Cardiac septum (tissue), 1 donor: Measurements from ENCODE around the gene POLD4. TPM values are rescaled to one million over a fixed set of nuclear protein-coding genes. Genes with fewer than 3 reads are reported as not detected.
A peak's percentile ranks its signal among the peaks of the same experiment; 100 is the strongest.
"Not testable (repeated sequence)": the region's sequence is repeated elsewhere in the genome, so short reads cannot be mapped to it uniquely, and the experiment has no call there.

ENCODE experiments used
- DNase-seq: peaks from one replicate; pipeline ENCODE4 v3.0.0-alpha.2; 2020; ENCODE audit warnings: low spot score
- intact Hi-C: fragments of 100-400 bp; cut with DNase I; formaldehyde crosslinking; loops from one replicate; pipeline ENCODE4 v1.14.0; 2022
- total RNA-seq: library from RNA; stranded (reverse); fragmentation: NEBNext Ultra II Directional; extraction: Animal tissue kit (Norgen Biotek cat#: 25700); gene quantifications from one replicate; pipeline ENCODE4 v1.2.1, GENCODE V29; 2021
- donor health status: DM: no; HTN: no; CAD: no.

POLD4 gene
- total RNA-seq, 1 donor from 2014 or later = 61.6 TPM

DNA sequence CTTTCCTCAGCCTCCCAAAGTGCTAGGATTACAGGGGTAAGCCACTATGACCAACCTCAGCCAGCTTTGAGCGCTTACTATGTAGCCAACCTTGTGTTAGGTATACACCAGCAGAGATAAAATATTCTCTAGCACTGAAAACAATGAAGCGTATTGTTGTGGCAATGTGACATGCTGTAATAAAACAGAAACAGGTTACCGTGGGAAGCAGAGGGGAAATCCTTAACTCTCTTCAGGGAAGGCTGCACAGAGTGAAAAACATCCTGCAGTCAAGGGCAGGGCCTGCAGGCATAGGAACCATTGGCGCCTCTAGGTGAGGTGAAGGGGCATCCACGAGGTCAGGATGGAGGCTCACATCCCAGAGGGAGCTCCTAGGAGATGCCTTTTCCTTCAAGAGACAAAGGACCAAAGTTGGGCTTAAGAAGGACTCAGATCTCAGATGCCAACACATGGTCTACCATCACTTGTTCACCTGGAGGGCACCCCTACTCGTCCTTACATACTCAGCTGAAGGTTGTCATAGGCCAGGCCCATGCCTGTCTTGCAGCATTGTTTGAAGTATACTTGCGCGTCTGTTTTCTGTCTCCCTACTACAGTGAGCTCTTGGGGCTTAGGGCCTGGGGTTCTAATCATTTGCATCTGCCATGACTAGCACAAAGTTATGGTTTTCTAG, 8.0 kb downstream of the POLD4 start:
- no peak for DNase-seq
- intact Hi-C loops = loop anchor here (5.0 kb wide), 1 partner anchor 37 kb away; no protein-coding TSS in a partner anchor

DNA sequence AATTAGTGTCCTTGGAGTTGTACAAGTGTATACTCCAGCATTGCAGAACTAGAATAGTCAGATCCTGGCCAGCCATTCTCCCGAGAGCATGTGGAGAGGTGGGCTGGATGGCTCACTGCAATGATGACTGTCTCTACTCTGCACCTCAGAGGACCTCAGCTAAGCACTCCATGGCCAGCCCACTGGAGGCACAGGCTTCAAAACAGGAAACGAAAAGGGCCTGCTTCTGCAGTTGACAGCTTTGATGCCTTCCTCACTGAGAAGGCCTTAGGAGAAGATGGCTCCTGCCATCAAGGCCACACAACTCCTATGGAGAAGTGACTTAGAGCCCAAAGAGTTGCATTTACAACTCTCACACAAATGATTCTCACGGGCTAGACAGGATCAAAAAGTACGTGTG, 9.1 kb downstream of the POLD4 start:
- intact Hi-C loops = no loop called here
- DNase-seq = no peak

DNA sequence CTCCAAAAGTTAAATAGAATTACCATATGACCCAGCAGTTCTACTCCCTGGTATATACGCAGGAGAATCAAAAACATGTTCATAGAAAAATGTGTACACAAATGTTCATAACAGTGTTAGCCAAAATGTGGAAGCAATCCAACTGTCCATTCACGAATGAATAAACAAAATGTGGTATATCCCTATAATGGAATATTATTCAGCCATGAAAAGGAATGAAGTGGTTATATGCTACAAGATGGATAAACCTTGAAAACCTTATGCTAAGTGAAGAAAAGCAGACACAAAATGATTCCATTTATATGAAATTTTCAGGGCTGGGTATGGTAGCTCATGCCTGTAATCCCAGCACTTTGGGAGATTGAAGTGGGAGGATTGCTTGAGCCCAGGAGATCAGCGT, 16.1 kb downstream of the POLD4 start:
- intact Hi-C loops = no loop called here
- DNase-seq = no peak

DNA sequence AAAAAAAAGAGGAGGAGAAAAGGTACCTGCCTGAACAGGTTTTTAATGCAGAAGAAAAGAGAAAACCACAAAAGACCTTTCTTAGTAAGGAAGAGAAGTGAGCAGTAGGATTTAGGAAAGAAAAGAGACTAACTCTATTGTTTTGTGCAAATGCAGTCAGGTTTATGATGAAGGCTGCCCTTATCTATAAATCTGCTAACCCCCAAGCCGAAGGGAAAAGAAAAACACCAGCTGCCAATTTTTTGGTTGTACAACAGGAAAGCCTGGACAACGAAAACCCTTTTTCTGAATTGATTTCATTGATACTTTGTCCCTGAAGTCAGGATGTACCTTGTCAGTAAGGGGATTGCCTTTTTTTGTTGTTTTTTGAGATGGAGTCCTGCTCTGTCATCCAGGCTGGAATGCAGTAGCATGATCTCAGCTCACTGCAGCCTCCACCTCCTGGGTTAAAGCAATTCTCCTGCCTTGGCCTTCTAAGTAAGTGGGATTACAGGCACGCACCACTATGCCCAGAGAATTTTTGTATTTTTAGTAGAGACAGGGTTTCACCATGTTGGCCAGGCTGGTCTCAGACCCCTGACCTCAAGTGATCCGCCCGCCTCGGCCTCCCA, 21.2 kb downstream of the POLD4 start:
- intact Hi-C loops = no loop called here
- DNase-seq = no peak

DNA sequence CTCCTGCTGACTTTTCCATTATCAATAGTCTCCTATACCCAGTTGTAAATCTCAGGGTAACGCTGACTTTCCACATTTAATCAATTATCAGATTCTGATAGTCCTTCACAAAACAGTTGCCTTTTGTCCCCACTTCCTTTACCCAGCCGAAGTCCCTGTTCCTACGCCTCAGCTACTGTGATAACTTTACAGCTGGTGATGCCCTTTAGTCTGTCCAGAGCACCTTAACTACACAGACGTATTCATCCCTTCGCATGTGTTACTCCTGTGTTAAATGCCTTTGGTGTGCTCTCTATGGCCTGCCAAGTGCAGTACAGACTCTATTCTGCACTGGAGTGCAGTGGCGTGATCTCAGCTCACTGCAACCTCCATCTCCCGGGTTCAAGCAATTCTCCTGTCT, 29.8 kb downstream of the POLD4 start:
- no peak for DNase-seq
- intact Hi-C loops = loop anchor here (10.0 kb wide), 1 partner anchor 239 kb away; no protein-coding TSS in a partner anchor

DNA sequence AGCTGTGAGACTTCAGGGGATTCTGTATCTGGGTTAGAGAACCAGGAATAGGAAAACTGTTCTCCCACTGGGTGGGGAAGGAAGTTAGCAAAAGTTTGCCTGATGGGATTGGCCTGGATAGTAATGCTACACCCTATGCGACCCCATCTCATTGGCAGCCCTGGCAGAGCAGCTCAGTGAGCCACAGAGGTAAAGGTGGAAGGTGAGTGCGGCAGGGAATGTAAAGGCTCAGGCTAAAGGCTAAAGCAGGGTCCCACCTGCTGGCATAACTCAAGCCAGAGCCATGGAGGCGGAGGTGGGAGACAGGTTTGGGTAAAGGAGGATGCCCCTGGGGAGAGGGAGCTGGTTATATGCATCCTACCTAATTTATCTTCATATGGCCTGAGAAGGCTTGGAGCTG, 31.3 kb downstream of the POLD4 start:
- intact Hi-C loops = loop anchor here (10.0 kb wide), 1 partner anchor 237 kb away; no protein-coding TSS in a partner anchor
- no peak for DNase-seq

DNA sequence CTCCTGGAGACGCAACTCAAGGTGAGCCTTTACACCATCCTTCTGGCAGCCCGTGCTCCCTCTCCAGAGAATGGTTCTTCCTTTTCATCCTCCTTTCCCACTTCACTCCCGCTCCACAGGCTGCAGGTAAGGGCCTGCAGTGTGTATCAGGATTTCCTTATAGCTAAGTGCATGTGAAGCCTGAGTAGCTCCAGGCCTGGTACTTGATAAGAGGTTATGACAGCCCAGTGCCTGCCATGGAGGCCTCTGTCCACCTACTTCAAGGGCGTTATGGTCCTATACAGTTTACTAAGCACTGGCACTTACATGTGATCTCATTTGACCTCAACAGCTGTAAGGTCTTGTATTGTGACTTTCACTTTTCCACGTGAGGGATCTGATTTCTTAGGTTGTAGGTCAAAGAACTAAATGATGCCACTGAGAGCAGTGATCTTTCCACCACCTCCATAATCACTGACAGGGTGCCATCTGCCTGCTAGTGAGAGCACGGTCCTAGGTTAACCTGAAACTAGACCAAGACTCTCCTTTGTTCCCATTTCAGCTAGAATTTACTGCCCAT, 32.0 kb downstream of the POLD4 start:
- DNase-seq = no peak
- intact Hi-C loops = loop anchor here (10.0 kb wide), 1 partner anchor 237 kb away; no protein-coding TSS in a partner anchor

DNA sequence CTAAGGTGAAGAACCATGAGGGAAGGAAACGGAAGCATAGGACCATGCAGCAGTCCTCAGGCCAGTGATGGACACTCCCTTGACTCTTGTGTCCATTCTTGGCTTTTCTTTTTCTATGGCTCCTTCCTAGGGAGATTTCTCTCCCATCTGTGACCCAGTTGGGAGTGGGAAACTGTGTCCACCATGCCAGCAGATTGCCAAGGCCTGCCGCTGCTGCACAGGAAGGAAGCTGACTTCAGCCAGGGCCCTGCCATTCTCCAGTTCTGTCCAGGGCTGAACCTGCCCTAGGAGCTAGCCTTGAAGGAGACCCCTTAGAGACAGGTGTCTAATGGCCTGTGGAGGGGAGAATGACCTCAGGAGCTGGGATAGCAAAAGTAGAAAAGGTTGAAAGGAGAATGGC, 32.7 kb downstream of the POLD4 start:
- intact Hi-C loops = loop anchor here (10.0 kb wide), 1 partner anchor 236 kb away; no protein-coding TSS in a partner anchor

DNA sequence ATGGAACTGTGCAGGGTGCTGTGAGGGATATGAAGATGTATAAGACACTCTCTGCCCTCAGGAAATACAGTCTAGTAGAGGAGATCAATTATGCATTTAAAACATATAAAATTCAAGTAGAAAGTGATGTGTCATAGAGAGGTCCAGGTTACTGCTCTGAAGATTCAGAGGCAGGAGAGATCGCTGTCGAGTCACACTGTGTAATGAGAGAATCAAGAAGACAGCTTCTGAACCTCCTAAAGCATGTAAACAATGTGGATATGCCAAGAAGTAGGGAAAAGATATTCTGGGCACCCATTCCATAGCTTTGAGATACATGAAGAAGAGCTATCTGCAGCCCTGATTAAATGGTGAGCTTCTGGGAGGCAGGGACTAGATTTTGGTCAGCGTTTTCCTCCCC, 33.3 kb downstream of the POLD4 start:
- DNase-seq = no peak
- intact Hi-C loops = loop anchor here (10.0 kb wide), 1 partner anchor 235 kb away; no protein-coding TSS in a partner anchor

More for the DNA sequence above, 32.7 kb downstream of the POLD4 start:
- no peak for DNase-seq

DNA sequence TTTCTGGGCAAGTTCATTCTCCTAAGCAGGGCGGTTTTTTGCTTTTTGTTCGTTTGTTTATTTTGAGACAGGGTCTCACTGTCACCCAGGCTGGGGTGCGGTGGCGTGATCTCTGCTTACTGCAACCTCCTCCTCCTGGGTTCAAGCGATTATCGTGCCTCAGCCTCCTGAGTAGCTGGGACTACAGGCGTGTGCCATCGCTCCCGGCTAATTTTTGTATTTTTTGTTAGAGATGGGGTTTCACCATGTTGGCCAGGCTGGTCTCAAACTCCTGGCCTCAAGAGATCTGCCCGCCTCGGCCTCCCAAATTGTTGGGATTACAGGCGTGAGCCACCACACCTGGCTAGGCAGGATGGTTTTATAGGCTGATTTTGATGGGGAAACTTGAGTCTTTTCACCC, 34.5 kb downstream of the POLD4 start:
- intact Hi-C loops, DNase-seq: not testable (repeated sequence)

DNA sequence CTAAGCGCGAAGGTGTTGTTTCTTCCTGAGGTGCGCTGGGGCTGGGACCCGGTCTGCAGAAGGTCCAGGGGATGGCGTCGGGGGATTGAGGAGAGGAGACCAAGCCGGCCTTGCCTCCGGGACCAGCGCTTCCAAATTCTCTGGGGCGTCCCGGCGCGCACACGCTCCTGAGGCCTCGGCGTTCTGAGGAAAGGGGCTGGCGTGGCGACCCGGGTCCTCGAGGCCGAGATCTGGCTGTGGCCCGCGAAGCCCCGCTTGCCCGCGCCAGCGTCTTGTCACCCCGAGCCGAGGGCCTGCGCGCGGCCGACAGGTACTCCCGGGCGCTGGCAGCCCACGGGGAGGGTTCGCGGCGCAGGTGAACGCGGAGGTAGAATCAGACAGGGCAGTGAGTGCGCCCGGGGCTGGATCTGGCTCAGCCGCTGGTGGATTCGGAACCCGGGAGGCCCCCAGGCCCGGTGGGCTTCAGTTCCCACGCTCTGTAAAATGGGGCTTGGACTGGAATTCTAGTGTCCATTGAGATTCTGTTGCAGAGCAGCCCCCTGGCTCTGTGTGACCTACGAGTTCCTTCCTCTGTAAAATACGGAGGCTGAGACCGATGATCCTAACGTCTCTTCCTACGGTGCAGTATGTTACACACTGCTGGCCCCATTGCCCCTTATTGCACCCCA, 35.3 kb downstream of the POLD4 start:
- no peak for DNase-seq
- intact Hi-C loops = loop anchor here (1.0 to 2.0 kb wide), 5 partner anchors 15 to 56 kb away; partner anchors contain the start of genes ANKRD13D, GRK2, POLD4 and SSH3

DNA sequence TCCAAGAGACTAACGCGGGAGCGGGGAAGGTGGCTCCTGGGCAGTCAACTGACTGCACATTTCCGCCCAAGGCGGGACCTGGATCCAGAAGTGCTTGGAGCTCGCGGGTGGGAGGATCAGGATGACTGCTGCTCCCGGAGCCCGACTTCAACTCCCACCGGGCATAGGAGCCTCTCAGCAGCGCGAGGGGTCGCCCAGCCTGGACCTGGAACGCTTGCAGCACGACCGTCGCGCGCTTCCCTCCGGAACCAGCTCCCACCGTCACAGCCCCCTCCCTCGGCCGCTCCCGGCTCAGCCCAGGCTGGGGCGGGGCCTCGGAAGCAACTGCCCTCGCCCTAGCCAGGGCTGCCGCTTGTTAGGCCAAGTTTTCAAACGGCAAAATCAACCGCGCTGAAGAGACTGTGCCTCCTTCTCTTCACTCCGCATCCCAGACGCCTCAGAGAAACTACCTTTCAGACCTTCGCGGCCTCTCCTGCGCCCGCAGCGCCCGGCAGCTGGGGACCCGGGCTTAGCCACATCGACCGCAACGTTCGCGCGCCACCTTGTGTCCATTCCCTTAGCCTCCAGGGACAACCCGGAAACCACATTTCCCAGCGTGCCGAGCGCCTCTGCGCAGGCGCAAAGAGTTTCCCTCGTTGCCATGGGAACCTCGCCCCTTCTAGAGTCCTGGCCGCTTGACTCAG, 36.0 kb downstream of the POLD4 start:
- intact Hi-C loops = loop anchor here (1.0 to 2.0 kb wide), 5 partner anchors 15 to 55 kb away; partner anchors contain the start of genes ANKRD13D, GRK2, POLD4 and SSH3
- peak; percentile 98 for DNase-seq

DNA sequence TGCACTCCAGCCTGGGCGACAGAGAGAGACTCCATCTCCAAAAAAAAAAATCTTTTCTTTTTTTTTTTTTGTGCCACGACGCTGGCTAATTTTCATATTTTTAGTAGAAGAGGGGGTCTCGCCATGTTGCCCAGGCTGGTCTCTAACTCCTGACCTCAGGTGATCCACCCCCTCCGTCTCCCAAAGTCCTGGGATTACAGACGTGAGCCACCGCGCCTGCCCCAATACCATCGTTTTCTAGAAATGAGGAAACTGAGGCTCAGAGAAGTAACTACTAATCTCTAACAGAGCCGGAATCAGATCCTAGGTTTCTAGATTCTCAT, 36.5 kb downstream of the POLD4 start:
- DNase-seq = no peak
- intact Hi-C loops = loop anchor here (1.0 to 2.0 kb wide), 5 partner anchors 14 to 55 kb away; partner anchors contain the start of genes ANKRD13D, GRK2, POLD4 and SSH3

DNA sequence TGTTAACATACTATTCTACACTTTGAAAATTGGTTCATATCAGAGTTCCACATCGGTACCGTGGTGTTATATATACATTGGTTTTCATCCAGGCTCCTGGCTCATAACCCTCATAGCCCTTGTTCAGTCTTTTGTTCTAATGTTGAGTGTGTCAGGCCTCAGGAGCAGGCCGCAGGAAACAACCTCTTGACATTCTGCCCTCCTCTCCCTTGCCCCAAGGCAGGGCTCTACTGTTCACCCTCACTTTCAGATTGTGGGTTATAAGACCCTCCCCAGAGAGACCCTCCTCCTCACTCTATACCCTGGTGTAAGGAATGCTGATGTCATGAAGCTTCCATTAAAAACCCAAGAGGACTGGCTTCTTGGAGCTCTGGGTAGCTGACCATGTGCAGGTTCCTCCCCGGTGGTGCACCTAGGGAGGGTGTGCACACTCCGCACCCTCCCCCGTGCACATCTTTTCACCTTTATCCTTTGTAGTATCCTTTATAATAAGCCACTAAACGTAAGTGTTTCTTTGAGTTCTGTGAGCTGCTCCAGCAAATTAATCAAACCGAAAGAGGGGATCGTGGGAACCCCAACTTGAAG, 37.9 kb downstream of the POLD4 start:
- DNase-seq = no peak
- intact Hi-C loops = no loop called here

DNA sequence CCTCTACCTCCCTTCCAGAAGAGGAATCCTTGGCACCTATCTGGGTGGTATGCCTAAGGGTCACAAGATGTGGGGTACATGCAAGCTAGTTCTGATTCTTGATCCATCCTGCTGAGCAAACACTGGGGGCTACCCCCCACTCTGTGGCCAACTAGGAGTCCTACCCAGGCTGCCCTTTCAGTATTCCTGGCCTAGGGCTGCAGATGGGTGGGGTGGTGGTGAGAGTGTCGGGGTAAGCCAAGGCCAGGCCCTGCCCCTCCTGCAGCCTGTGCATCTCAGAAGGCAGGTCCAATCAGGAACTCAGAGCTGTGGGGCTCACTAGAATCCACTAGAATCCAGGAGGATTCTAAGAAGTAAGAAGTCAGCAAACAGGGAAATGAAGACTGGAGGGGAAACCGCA, 39.1 kb downstream of the POLD4 start:
- intact Hi-C loops = no loop called here
- no peak for DNase-seq

DNA sequence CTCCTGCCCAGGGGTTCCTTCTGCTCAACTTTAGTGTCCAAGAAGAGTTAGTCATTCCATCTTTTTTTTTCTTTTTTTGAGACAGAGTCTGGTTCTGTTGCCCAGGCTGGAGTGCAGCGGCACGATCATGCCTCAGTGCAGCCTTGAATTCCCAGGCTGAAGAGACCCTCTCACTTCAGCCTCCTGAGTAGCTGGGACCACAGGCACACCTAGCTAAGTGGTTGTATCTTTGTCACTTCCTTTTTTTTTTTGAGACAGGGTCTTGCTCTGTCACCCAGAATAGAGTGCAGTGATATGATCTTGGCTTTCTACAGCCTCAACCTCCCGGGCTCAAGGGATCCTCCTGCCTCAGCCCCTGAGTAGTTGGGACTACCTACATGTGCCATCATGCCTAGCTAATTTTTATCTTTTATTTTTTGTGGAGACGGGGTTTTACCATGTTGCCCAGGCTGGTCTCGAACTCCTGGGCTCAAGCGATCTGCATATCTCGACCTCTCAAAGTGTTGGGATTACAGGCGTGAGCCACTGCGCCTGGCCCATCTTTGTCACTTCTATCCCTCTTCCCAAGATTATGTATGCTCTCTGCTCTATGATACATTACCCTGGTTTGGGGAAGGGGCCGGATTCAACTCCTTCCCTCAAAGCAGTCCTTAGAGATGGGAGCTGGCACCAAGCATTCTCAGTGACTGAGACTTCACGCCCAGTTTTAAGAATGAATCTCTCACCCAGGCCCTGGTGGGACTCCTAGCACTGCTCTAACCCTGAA, 40.0 kb downstream of the POLD4 start:
- DNase-seq = no peak
- intact Hi-C loops = no loop called here

DNA sequence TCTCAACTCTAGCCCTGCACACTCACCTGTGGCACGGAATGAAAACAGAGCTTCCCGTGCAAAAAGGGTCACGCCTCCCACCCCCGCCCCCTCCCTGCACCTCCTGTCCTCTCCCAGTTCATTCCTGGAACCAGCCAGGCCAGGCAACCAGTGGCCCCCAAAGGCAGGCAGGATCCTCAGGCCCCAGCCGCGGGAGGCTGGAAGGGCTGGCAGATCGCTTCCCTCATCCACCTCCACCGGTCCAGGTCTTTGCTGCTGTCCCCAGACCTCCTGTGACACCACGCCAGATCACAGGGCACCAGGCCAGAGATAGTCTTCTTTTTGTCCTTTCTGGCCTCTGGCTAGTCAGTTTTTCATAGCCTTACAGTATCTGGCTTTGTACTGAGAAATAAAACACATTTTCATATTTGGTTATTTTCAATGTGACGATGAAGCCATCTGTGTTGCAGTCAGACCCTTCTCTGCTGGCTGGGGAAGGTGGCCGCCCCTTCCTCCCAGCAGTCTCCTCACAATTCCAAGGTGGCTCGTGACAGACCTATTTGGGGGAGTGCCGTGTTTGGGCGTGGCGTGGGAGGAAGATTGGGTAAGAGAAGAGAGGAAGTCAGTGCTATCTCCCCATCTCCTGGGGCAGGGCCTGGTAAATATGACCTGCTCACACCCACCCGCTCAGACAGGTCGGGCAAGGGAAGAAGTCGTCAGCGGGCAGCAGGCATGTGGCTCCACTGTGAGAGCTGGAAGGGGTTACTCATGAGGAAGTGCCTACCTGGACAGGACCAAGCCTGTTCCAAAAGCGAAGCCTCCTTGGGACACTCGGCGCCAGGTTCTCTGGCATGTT, 40.9 kb downstream of the POLD4 start:
- peak; percentile 86 for DNase-seq
- intact Hi-C loops = no loop called here
